ENCODE results near the gene SIGLECL1. TPM values are rescaled to one million over a fixed set of nuclear protein-coding genes. Genes with fewer than 3 reads are reported as not detected.

The SIGLECL1 gene
- total RNA-seq, 1 experiment from 2014 or later, result not detected

DNA sequence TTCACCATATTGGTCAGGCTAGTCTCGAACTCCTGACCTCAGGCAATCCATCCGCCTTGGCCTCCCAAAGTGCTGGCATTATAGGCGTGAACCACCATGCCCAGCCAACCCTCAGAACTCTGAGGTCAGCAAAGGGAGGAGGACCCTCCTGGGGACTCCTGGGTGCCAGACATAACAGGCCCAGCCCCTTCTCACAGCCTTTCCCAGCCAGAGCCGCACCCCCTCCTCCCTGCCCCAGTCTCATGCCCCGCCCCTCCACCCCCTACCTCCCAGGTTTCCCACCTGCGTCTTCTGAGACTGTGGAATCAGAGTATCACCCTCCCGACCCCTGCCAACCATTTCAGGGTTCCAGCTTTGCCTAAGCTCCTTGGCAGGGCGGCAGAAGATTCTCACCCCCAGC lies 65.8 kb downstream of the SIGLECL1 start (continued):
- TF ChIP-seq, protein P1, sequence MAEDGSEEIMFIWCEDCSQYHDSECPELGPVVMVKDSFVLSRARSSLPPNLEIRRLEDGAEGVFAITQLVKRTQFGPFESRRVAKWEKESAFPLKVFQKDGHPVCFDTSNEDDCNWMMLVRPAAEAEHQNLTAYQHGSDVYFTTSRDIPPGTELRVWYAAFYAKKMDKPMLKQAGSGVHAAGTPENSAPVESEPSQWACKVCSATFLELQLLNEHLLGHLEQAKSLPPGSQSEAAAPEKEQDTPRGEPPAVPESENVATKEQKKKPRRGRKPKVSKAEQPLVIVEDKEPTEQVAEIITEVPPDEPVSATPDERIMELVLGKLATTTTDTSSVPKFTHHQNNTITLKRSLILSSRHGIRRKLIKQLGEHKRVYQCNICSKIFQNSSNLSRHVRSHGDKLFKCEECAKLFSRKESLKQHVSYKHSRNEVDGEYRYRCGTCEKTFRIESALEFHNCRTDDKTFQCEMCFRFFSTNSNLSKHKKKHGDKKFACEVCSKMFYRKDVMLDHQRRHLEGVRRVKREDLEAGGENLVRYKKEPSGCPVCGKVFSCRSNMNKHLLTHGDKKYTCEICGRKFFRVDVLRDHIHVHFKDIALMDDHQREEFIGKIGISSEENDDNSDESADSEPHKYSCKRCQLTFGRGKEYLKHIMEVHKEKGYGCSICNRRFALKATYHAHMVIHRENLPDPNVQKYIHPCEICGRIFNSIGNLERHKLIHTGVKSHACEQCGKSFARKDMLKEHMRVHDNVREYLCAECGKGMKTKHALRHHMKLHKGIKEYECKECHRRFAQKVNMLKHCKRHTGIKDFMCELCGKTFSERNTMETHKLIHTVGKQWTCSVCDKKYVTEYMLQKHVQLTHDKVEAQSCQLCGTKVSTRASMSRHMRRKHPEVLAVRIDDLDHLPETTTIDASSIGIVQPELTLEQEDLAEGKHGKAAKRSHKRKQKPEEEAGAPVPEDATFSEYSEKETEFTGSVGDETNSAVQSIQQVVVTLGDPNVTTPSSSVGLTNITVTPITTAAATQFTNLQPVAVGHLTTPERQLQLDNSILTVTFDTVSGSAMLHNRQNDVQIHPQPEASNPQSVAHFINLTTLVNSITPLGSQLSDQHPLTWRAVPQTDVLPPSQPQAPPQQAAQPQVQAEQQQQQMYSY (CRISPR knock-in tag; IDR thresholded peaks at IDR 0.05), result no peak
- TF ChIP-seq, protein P2, sequence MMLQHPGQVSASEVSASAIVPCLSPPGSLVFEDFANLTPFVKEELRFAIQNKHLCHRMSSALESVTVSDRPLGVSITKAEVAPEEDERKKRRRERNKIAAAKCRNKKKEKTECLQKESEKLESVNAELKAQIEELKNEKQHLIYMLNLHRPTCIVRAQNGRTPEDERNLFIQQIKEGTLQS (CRISPR knock-in tag; conservative IDR thresholded peaks at IDR 0.05), result no peak
- TF ChIP-seq NR2C2 (CRISPR knock-in tag; IDR thresholded peaks at IDR 0.05) (no peak), ZNF671 (CRISPR knock-in tag; IDR thresholded peaks at IDR 0.05) (no peak), IRF2 (CRISPR knock-in tag; IDR thresholded peaks at IDR 0.05; ENCODE audit: borderline replicate concordance, low read depth) (no peak), GRHL2 (CRISPR knock-in tag; IDR thresholded peaks at IDR 0.05; ENCODE audit: insufficient replicate concordance, severe bottlenecking) (no peak), ZNF425 (CRISPR knock-in tag; conservative IDR thresholded peaks at IDR 0.05) (no peak), JUN (CRISPR knock-in tag; IDR thresholded peaks at IDR 0.05) (no peak), PRRX2 (CRISPR knock-in tag; IDR thresholded peaks at IDR 0.05) (no peak), ELF4 (CRISPR knock-in tag; IDR thresholded peaks at IDR 0.05; ENCODE audit: low read depth) (no peak), SOX15 (CRISPR knock-in tag; IDR thresholded peaks at IDR 0.05) (no peak), ZNF219 (CRISPR knock-in tag; IDR thresholded peaks at IDR 0.05; ENCODE audit: borderline replicate concordance) (no peak)

- ChIA-PET CTCF (interaction anchor here (0.7 to 1.0 kb wide), 2 partner anchors 21 to 104 kb away, joined by 3 to 4 read pairs; no protein-coding TSS in a partner anchor), POLR2A (no interaction called here)
- no peak for TF ChIP-seq SMAD4 (CRISPR knock-in tag; IDR thresholded peaks at IDR 0.05)
- no peak for TF ChIP-seq TEAD4 (CRISPR knock-in tag; IDR thresholded peaks at IDR 0.05)
- TF ChIP-seq CREB1 (CRISPR knock-in tag; IDR thresholded peaks at IDR 0.05), result no peak
- TF ChIP-seq, protein P1 (CRISPR knock-in tag; IDR thresholded peaks at IDR 0.05), result no peak
- no peak for TF ChIP-seq ZNF425 (CRISPR knock-in tag; conservative IDR thresholded peaks at IDR 0.05)
- TF ChIP-seq FOXP1 (CRISPR knock-in tag; IDR thresholded peaks at IDR 0.05; ENCODE audit: borderline replicate concordance), result no peak
- no peak for TF ChIP-seq ZSCAN18 (CRISPR knock-in tag; IDR thresholded peaks at IDR 0.05)
- TF ChIP-seq, protein P3, sequence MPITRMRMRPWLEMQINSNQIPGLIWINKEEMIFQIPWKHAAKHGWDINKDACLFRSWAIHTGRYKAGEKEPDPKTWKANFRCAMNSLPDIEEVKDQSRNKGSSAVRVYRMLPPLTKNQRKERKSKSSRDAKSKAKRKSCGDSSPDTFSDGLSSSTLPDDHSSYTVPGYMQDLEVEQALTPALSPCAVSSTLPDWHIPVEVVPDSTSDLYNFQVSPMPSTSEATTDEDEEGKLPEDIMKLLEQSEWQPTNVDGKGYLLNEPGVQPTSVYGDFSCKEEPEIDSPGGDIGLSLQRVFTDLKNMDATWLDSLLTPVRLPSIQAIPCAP (CRISPR knock-in tag; IDR thresholded peaks at IDR 0.05), result no peak
- peaks cover 6% of the 10 kb centered on the region; the same call in 1 of the 2 replicates for H3K27me3 Mint-ChIP-seq (ENCODE audit: low read depth)
- no peak overlapping the region for H3K4me3 Mint-ChIP-seq
- H3K27ac Mint-ChIP-seq, result no peak overlapping the region; the same call in 1 of the 2 replicates
- H3K4me1 Mint-ChIP-seq, result peaks cover 24% of the 10 kb centered on the region
- no peak for ATAC-seq
- DNase-seq (ENCODE audit: low spot score), result no peak
- peaks cover 10% of the 10 kb centered on the region for H3K36me3 Mint-ChIP-seq
- peaks cover 8% of the 10 kb centered on the region for H3K9me3 Mint-ChIP-seq
Observed at GRCh38 chr19:51317376-51317775, 66.5 kb downstream of the SIGLECL1 start.

All from WTC11 (cell line).